BJ (cell line): ENCODE measurements around the gene IWS1. TPM values are rescaled to one million over a fixed set of nuclear protein-coding genes. Genes with fewer than 3 reads are reported as not detected.

ENCODE experiments used
- CTCF ChIA-PET: fragments of 350-600 bp; formaldehyde crosslinking; extraction: SDS; loops from one replicate; lab custom pipeline; 2021; ENCODE audit warnings: antibody characterized with exemption, inconsistent platforms; lab: Yijun Ruan, JAX
- POLR2A ChIA-PET: fragments of 300-600 bp; sonication (Branson Sonifier 250); formaldehyde crosslinking; extraction: SDS; loops from one replicate; lab custom pipeline; 2021; ENCODE audit warnings: antibody characterized with exemption; lab: Charles Lee
- DNase-seq: peaks from one replicate; pipeline ENCODE4 v3.0.0-alpha.2; 2011; ENCODE audit warnings: low read depth
- H3K27me3 ChIP-seq: 2 replicates; pipeline ENCODE4 v1.6.0; 2011; ENCODE audit warnings: low read length; ENCODE audit not compliant: control insufficient read depth, insufficient read depth
- H3K36me3 ChIP-seq: 2 replicates; pipeline ENCODE4 v1.5.1; 2011; ENCODE audit warnings: low read length; ENCODE audit not compliant: control insufficient read depth, insufficient read depth
- H3K4me3 ChIP-seq: 2 replicates; pipeline ENCODE4 v1.5.1; 2011; ENCODE audit warnings: low read depth, mild to moderate bottlenecking, control low read depth, low read length
- polyA plus RNA-seq: library from polyadenylated mRNA; depleted of rRNA; stranded (reverse); fragments of >200 nt; gene quantifications from 2 replicates; pipeline ENCODE4 v1.2.3, GENCODE V29; 2011
- TF ChIP-seq, protein P1 (sequence below): IDR thresholded peaks from 2 replicates; pipeline ENCODE4 v1.5.1; 2011; ENCODE audit warnings: low read depth, mild to moderate bottlenecking, control low read depth, inconsistent platforms, low read length, moderate library complexity; ENCODE audit not compliant: insufficient read depth

Gene IWS1
- polyA plus RNA-seq, 1 experiment: 23.9 TPM

DNA sequence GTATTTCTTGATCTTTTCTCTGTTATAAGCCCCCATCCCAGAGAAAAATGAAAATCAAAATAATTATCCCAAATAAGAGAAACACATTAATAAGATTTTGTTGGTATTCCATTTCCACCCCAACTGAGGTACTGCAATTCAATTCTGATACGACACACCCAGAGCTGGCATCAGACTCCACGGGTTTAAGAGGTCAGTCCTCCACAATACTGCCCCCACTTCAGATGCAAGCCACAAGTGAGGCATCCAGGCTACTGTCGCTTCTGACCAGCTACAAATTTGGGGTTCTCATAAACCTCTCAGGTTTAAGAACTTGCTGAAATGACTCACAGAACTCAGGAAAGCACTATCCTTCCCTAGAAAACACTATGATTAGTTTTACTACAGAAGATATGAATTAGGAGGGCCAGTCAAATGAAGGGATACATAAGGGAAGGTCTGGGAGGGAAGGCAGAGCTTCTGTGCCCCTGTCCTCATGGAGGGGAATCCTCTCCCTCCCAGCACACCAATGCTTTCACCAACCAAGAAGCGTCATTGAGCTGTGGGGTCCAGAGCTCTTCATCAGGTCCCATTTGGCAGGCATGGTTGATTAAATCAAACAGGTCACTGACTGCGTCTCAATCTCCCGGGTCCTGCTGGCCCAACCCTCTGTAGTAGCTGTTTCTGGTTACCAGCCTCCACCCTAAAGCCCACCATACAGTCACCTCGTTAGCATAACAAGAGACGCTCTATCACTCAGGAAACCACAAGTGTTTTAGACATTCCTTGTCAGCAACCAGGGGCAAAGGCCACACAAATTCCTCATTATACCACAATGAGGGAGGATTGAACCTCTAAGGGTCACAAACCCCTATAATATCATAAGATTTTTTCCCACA lies 46.2 kb downstream of the IWS1 start:
- H3K36me3 ChIP-seq: peaks cover 12% of the 10 kb centered on the region
- no peak for DNase-seq
- no peaks in the 10 kb centered on the region for H3K27me3 ChIP-seq
- CTCF ChIA-PET: interaction anchor here (0.6 to 2.7 kb wide), 28 partner anchors 7 to 283 kb away, joined by 3 to 51 read pairs (median 4); no protein-coding TSS in a partner anchor
- POLR2A ChIA-PET: no interaction called here
- TF ChIP-seq, protein P1, sequence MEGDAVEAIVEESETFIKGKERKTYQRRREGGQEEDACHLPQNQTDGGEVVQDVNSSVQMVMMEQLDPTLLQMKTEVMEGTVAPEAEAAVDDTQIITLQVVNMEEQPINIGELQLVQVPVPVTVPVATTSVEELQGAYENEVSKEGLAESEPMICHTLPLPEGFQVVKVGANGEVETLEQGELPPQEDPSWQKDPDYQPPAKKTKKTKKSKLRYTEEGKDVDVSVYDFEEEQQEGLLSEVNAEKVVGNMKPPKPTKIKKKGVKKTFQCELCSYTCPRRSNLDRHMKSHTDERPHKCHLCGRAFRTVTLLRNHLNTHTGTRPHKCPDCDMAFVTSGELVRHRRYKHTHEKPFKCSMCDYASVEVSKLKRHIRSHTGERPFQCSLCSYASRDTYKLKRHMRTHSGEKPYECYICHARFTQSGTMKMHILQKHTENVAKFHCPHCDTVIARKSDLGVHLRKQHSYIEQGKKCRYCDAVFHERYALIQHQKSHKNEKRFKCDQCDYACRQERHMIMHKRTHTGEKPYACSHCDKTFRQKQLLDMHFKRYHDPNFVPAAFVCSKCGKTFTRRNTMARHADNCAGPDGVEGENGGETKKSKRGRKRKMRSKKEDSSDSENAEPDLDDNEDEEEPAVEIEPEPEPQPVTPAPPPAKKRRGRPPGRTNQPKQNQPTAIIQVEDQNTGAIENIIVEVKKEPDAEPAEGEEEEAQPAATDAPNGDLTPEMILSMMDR: no peak
- H3K4me3 ChIP-seq: no peak overlapping the region

DNA sequence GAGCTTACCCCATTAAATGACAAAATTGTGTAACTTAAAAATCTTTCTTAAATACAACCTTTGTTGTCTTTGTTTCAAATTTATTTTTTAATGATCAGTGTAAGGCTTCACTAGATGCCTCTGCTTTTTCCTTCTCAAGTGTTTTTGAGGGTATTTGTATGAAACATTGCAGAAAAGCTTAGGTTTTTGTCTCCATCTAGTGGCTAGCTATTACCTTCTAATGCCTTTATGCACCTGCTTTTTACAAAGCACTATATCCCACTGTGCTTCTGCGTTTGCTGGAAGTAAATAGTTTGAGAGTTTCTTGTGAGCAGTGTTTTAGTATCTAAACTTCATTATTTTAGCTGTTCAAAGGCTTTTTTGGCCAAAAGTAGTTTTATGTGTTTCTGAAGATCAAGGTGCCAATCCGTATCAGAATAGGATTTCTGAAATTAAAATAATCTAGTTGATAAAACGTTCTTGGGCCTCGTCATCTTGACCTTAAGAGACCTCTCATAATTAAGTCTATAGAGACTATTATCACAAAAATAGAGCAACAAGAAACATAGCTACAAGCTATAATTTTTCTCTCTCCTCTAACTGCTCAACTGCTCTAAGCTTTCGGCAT lies 47.0 kb downstream of the IWS1 start:
- CTCF ChIA-PET: interaction anchor here (0.6 to 2.7 kb wide), 32 partner anchors 8 to 414 kb away, joined by 3 to 51 read pairs (median 4); partner anchors contain the start of gene ERCC3
- Histone ChIP-seq H3K4me3 (no peak overlapping the region), H3K27me3 (no peaks in the 10 kb centered on the region), H3K36me3 (peaks cover 10% of the 10 kb centered on the region; the same call in 1 of the 2 replicates)
- TF ChIP-seq, protein P1: peak; percentile 65
- DNase-seq: peak; percentile 23
- POLR2A ChIA-PET: no interaction called here

DNA sequence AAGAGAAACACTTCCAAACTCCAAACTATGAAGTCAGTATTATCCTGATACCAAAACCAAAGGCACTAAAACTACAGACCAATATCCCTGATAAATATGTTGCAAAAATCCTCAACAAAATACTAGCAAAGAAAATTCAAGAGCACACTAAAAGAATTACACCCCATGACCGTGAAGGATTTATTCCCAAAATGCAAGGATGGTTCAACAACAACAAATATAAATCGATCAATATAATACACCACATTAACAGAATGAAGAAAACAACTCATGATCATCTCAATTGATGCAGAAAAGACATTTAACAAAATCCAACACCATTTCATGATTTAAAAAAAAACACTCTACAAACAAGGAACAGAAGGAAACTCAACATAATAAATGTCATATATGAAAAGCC lies 50.5 kb downstream of the IWS1 start:
- TF ChIP-seq, protein P1: no peak
- CTCF ChIA-PET: interaction anchor here (1.6 kb wide), 1 partner anchor 9 kb away, joined by 4 read pairs; no protein-coding TSS in a partner anchor
- DNase-seq: no peak
- Histone ChIP-seq H3K36me3 (0 out of 2 replicates have a peak, but pooled peaks cover 3% of the 10 kb centered on the region), H3K27me3 (no peaks in the 10 kb centered on the region), H3K4me3 (no peak overlapping the region)
- POLR2A ChIA-PET: interaction anchor here (0.6 kb wide), 1 partner anchor 131 kb away, joined by 3 read pairs; no protein-coding TSS in a partner anchor

DNA sequence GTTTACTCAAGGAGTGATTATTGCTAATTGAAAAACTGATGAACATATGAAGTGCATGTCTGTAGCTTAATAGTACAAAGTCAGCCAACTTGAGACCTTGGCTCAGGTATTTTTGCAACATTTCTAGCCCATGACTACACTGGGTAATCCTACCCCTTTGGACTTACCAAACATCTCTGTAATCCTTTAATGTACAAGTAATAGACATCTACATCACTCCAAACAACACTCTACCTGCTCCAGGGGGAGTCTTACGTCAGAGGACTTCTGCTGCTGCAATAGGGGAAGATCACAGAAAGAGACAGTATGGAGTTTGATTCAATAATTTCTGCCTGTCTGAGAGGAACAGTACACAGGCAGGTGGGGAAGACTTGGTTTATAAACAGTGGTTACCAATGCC lies 54.0 kb downstream of the IWS1 start:
- Histone ChIP-seq H3K4me3 (no peak overlapping the region), H3K36me3 (no peaks in the 10 kb centered on the region), H3K27me3 (no peaks in the 10 kb centered on the region)
- TF ChIP-seq, protein P1: no peak
- ChIA-PET CTCF (interaction anchor here (1.1 to 1.4 kb wide), 2 partner anchors 7 to 148 kb away, joined by 3 to 4 read pairs; no protein-coding TSS in a partner anchor), POLR2A (no interaction called here)
- no peak for DNase-seq
